Measurements from ENCODE around the gene OR52E2.

DNA sequence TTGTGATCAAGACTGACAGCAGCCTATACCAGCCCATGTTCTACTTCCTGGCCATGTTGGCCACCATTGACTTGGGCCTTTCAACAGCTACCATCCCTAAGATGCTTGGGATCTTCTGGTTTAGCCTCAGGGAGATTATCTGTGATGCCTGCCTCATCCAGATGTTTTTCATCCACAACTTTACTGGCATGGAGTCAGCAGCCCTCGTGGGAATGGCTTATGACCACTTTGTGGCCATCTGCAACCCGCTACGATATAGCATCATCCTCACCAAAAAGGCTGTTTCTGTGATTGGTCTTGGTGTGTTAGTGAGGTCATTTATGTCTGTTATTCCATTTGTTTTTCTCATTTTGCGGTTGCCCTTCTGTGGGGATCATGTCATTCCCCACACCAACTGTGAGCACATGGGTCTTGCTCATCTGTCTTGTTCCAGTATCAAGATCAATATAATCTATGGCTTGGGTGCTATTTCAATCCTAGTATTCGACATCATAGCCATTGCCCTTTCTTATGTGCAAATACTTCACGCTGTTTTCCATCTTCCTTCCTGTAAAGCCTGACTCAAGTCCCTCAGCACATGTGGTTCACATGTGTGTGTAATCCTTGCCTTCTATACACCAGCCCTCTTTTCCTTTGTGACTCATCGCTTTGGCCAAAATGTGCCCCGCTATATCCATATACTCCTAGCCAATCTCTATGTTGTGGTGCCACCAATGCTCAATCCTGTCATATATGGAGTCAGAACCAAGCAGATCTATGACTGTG is 33.6 kb upstream of the OR52E2 start:
- TF ChIP-seq, protein P1, sequence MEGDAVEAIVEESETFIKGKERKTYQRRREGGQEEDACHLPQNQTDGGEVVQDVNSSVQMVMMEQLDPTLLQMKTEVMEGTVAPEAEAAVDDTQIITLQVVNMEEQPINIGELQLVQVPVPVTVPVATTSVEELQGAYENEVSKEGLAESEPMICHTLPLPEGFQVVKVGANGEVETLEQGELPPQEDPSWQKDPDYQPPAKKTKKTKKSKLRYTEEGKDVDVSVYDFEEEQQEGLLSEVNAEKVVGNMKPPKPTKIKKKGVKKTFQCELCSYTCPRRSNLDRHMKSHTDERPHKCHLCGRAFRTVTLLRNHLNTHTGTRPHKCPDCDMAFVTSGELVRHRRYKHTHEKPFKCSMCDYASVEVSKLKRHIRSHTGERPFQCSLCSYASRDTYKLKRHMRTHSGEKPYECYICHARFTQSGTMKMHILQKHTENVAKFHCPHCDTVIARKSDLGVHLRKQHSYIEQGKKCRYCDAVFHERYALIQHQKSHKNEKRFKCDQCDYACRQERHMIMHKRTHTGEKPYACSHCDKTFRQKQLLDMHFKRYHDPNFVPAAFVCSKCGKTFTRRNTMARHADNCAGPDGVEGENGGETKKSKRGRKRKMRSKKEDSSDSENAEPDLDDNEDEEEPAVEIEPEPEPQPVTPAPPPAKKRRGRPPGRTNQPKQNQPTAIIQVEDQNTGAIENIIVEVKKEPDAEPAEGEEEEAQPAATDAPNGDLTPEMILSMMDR (IDR thresholded peaks at IDR 0.05; ENCODE audit: poor library complexity): no peak
- TF ChIP-seq EZH2 (IDR thresholded peaks at IDR 0.05; ENCODE audit: borderline replicate concordance) (no peak), EZH2phosphoT487 (IDR thresholded peaks at IDR 0.05; ENCODE audit: low read depth, severe bottlenecking, unreplicated experiment) (no peak)

Data from hepatocyte (in vitro differentiated cells).